Measurements from ENCODE around the gene ZNF317. TPM values are rescaled to one million over a fixed set of nuclear protein-coding genes. Genes with fewer than 3 reads are reported as not detected.
"Not testable (repeated sequence)": the region's sequence is repeated elsewhere in the genome, so short reads cannot be mapped to it uniquely, and the experiment has no call there.

ZNF317 gene
- total RNA-seq, 1 donor from 2014 or later: 28.3 TPM

DNA sequence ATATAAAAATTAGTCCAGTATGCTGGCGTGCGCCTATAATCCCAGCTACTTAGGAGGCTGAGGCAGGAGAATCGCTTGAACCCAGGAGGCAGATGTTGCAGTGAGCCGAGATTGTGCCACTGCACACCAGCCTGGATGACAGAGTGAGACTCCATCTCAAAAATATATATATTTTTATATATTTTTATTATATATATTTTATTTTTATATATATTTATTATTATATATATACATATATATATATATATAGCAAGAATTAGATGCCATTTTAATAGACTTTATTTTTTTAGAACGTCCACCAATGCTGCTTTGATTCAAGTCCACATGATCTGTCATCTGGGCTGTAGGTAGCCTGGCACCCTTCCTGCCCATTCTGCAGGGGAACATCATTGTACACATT is 35.1 kb downstream of the ZNF317 start:
- no peak for DNase-seq (ENCODE audit: low read depth)

DNA sequence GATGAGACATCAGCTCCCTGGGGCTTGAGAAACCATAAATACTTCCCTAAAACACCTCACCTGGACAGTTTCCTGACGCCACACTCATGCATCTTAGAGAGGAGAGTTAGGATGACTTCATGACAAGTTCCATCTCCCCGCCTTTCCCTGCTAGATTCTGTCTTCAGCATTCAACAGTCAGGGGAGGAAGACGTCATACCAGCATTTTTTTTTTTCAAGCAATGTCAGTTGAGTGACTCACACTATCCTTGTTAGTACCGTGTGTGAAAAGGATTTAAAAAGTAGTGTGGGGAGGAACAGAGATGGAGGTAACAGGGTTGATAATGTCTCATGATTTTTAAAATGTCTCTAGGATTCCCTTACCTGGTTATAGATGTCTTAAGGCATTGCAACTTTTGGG is 38.7 kb downstream of the ZNF317 start, which contains the start of gene OR7D2:
TSS of gene OR7D2 (plus strand) at position 79 of the 400 bp plus-strand sequence. CDS start 6,803 bp downstream, outside the sequence.
- no peak for DNase-seq (ENCODE audit: low read depth)

DNA sequence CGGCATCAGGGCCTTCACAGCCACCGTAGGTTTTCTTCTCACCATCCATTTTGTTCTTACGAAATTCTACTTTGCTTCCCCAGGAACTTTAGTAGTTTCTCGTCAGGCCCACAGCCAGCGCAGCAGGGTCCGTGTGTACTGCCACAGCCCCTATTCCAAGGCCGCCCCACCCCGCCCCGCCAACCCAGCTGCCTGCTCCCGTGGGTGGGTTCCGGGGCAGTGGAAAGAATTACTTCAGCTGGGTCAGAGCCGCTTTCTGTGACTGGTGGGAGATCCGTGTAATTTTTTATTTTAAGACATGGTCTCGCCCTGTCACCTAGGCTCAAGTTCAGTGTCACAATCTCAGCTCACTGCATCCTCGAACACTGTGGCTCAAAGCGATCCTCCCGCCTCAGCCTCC is 42.8 kb downstream of the ZNF317 start:
- DNase-seq (ENCODE audit: low read depth): no peak

- DNase-seq (ENCODE audit: low read depth): no peak
Measured at GRCh38 chr19:9187191-9187590, 47.0 kb downstream of the ZNF317 start.

DNA sequence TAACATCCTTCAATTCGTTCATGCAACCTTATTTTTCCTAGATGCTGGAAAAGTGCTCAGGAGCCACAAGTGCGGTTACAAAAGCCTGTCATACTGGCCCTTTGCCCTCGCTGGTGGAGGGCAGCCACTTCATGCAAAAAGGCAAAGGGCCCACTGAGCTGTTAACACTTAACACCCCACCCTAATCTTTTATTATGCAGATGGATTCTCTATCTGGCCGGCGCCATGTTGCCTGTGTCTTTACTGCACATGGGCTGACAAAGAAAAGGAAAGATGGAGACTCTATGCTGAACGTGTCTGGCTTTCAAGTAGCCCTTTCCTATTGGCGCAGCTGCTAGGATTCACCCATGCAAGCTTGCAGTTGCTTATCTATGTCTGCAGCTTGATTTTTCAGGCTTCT is 49.3 kb downstream of the ZNF317 start:
- no peak for DNase-seq (ENCODE audit: low read depth)

- DNase-seq (ENCODE audit: low read depth): not testable (repeated sequence)
Measured at GRCh38 chr19:9198044-9198443, 57.8 kb downstream of the ZNF317 start.

GRCh38 chr19:9205501-9206113 is 65.4 kb downstream of the ZNF317 start:
- DNase-seq (ENCODE audit: low read depth): peak; percentile 38

Other genes with a start within 250 kb of the ZNF317 start
- gene MUC16, start 130.0 kb upstream of the ZNF317 start, total RNA-seq: 0.45 and 1.0 TPM in 2 replicates
- not detected in 2 replicates for gene OR1M1, start 53.3 kb upstream of the ZNF317 start, total RNA-seq
- not detected in 2 replicates for gene OR7G2, start 32.9 kb upstream of the ZNF317 start, total RNA-seq
- gene OR7G1, start 24.6 kb upstream of the ZNF317 start, total RNA-seq: not detected in 2 replicates
- not detected in 2 replicates for gene OR7G3, start 13.4 kb upstream of the ZNF317 start, total RNA-seq
- gene OR7D2, start 38.6 kb downstream of the ZNF317 start, total RNA-seq: under 0.01 TPM in 1 of 2 replicates, not detected in the other
- gene OR7D4, start 79.2 kb downstream of the ZNF317 start, total RNA-seq: not detected in 2 replicates
- gene OR7E24, start 110.5 kb downstream of the ZNF317 start, total RNA-seq: not detected in 2 replicates
- gene ZNF699, start 169.4 kb downstream of the ZNF317 start, total RNA-seq: 8.5 and 10.9 TPM in 2 replicates
- gene ZNF559, start 183.8 kb downstream of the ZNF317 start, total RNA-seq: 6.4 and 14.3 TPM in 2 replicates
- 4.3 TPM in 1 of 2 replicates, not detected in the other for gene ZNF177, start 222.6 kb downstream of the ZNF317 start, total RNA-seq

Data from renal cortical epithelial cell (primary cell).